Mesodermal cell (in vitro differentiated cells): ENCODE results near the gene CCDC160. TPM values are rescaled to one million over a fixed set of nuclear protein-coding genes. Genes with fewer than 3 reads are reported as not detected.
"Not testable (repeated sequence)": the region's sequence is repeated elsewhere in the genome, so short reads cannot be mapped to it uniquely, and the experiment has no call there.

Source experiments
- H3K27ac ChIP-seq: 2 replicates; pipeline ENCODE4 v1.7.0; 2013; ENCODE audit warnings: mild to moderate bottlenecking, low read depth, low read length, moderate library complexity; ENCODE audit not compliant: severe bottlenecking
- H3K36me3 ChIP-seq: 2 replicates; pipeline ENCODE4 v1.7.1; 2013; ENCODE audit warnings: mild to moderate bottlenecking, low read length, moderate library complexity; ENCODE audit not compliant: control insufficient read depth, insufficient read depth
- H3K4me1 ChIP-seq: one replicate; pipeline ENCODE4 v1.7.1; 2013; ENCODE audit warnings: mild to moderate bottlenecking, low read length; ENCODE audit not compliant: insufficient read depth, control insufficient read depth, poor library complexity, severe bottlenecking
- H3K4me3 ChIP-seq: 2 replicates; pipeline ENCODE4 v1.7.0; 2013; ENCODE audit warnings: low read length, control low read depth, mild to moderate bottlenecking; ENCODE audit not compliant: insufficient read depth, poor library complexity, severe bottlenecking; ENCODE audit errors: extremely low read depth
- H3K9me3 ChIP-seq: 2 replicates; pipeline ENCODE4 v1.7.1; 2013; ENCODE audit warnings: mild to moderate bottlenecking, low read length, moderate library complexity; ENCODE audit not compliant: control insufficient read depth
- WGBS, 2 experiments: methylation state at CpG; one replicate each; pipeline ENCODE4 v1.1.5; 2013; ENCODE audit warnings: missing lambda C conversion rate in 2 of 2; ENCODE audit not compliant: insufficient coverage in 2 of 2; 5-methylcytosine and 5-hydroxymethylcytosine counted together
- polyA plus RNA-seq, 2 experiments: library from polyadenylated mRNA; stranded (reverse); fragments of 50-300 nt; gene quantifications; one replicate each; pipeline ENCODE4 v1.2.3, GENCODE V29; 2013

The CCDC160 gene
- polyA plus RNA-seq (2013, experiment 1 of 2): 9.0 TPM
- 9.2 TPM for polyA plus RNA-seq (2013, experiment 2 of 2)

DNA sequence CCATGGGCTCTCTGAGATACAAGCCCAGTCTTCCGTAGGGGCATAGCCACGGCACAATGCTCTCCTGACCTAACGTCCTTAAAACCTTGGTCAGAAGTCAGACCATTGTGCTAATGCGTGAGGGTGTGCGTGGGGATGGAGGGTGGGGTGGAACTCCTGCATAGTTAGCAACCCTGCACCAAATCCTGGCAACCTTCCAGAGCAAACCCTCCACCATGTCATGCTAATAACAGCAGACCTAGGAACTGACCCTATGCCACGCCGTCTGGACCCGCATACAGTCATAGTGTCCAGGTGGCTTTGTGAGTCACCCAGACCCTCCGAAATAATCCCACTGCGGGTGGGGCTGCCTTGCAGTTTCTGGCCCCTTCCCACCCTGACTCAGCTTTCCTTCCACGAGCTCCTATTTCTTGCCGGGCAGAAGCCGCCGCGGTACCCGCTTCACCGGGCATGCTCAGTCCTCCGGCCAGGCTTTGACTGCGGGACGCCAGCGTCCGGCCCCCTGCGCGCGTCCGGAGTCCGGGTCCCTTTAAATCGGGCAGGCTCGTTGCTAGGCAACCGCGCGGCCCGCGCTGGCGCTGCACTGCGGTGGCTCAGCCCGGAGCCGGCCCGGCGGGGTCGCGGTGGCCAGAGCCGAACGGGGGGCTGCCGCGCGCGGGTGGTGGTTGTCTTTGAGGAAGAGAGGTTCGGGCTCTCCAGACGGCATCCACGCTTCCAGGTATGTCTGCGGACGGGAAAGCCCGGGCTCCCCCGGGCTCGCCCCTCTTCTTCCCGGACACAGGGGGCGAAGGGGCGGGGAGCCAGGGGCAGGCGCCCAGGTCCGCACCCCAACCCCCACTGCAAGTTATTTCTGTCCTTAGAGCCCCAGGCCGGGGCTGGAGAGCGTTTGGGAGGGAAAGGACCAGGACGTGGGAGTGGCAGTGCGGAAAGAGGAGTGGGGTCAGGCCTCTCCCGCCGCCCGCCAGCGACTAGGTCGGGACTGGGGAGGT, at the start of gene CCDC160:
TSS of gene CCDC160 (plus strand) at position 557 of the 989 bp plus-strand sequence. CDS start 7,619 bp downstream, outside the sequence.
- 2 to 35% methylated on average over 8 to 10 of the region's 70 CpGs for WGBS, 2 experiments
- Histone ChIP-seq H3K4me3 (peak within 1 kb of the TSS; percentile 54), H3K36me3 (no peaks in the 10 kb centered on the region), H3K27ac (no peak within 1 kb of the TSS), H3K9me3 (no peaks in the 10 kb centered on the region), H3K4me1 (peaks cover 12% of the 10 kb centered on the region)

DNA sequence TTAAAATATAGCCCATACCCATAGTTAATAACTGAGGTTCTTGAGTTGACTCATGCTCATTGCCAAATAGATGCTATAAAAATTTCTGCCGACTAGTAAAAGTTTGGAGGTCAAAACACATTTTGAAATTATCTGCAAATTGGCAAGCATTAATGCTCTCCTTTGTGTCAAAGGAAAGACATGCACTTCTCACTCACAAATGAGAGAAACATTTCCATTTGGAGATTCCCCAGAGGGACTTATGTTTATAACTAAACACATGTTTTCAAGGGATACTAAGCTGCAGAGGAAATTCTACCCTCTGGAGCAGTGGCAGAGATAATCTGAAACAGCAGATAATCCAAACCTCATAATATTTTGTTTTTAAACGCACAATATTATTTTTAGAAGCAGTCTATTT, 45.7 kb upstream of the CCDC160 start:
- H3K4me1 ChIP-seq: peaks cover 4% of the 10 kb centered on the region
- H3K9me3 ChIP-seq: no peaks in the 10 kb centered on the region
- H3K36me3 ChIP-seq: no peaks in the 10 kb centered on the region
- no peak overlapping the region for H3K4me3 ChIP-seq
- WGBS, 2 experiments: no CpG with 5 or more reads among the region's 2 CpGs
- no peak overlapping the region for H3K27ac ChIP-seq

DNA sequence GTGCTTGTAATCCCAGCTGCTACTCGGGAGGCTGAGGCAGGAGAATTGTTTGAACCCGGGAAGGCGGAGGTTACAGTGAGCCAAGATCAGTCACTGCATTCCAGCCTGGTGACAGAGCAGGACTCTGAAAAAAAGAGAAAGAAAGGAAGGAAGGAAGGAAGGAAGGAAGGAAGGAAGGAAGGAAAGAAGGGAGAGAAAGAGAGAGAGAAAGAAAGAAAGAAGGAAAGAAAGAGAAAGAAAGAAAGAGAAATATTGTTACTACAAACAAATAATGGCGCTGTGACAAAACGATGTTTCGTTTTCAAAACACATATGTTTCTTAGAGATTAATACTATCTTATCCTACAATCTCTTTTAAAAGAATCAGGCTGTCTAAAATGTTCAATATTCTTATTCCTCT, 42.1 kb upstream of the CCDC160 start:
- no peaks in the 10 kb centered on the region for H3K4me1 ChIP-seq
- H3K4me3 ChIP-seq: no peak overlapping the region
- H3K36me3 ChIP-seq: no peaks in the 10 kb centered on the region
- no peaks in the 10 kb centered on the region for H3K9me3 ChIP-seq
- WGBS, 2 experiments: 94 to 96% methylated on average over 3 of the region's 6 CpGs
- no peak overlapping the region for H3K27ac ChIP-seq

DNA sequence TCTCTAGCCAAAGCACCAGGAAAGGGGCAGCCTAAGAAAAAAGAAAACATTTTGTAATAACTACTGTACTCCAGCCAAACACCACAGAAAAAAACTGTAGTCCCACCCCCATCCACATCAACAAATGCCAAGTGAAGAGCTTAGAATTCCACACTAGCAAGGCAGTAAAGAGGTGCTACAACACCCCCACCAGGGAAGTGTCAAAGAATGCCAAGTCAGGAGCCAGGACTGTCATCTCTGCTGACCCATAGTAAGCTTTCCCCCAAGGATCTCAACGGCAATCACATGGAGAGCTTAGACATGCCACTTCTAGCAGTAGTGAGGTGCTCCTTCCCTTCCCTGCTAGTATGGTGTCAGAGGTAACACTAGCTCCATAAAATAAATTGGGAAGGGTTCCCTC, 34.4 kb upstream of the CCDC160 start:
- Histone ChIP-seq H3K4me1 (no peaks in the 10 kb centered on the region), H3K27ac (no peak overlapping the region), H3K4me3 (no peak overlapping the region), H3K36me3 (no peaks in the 10 kb centered on the region), H3K9me3 (no peaks in the 10 kb centered on the region)
- WGBS, 2 experiments: no CpG with 5 or more reads among the region's 1 CpG

DNA sequence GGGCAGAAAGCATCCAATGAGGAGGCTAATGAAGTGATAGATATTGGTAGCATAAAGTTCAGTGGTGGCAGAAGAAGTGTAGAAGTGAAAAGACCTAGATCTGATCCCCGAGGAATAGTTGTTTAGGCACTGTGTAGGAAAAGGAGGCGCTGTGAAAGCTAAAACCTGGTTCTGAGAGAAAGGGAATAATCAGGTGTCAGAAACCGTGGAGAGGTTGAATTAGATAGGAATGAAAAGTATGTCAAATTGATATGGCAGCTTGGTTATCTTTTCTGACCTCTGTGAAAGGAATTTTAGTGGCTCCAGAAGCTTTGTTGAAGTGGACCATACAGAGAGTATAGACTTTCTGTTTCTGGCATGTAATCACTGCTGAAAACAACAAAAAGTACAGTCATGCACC, 30.8 kb upstream of the CCDC160 start:
- H3K27ac ChIP-seq: no peak overlapping the region
- no peaks in the 10 kb centered on the region for H3K9me3 ChIP-seq
- H3K36me3 ChIP-seq: no peaks in the 10 kb centered on the region
- 60 to 73% methylated on average over 2 to 3 of the region's 3 CpGs for WGBS, 2 experiments
- no peaks in the 10 kb centered on the region for H3K4me1 ChIP-seq
- no peak overlapping the region for H3K4me3 ChIP-seq

GRCh38 chrX:134210465-134210864, 26.5 kb upstream of the CCDC160 start:
- Histone ChIP-seq H3K4me1 (no peaks in the 10 kb centered on the region), H3K36me3 (no peaks in the 10 kb centered on the region), H3K27ac (no peak overlapping the region), H3K9me3 (no peaks in the 10 kb centered on the region), H3K4me3 (no peak overlapping the region)

DNA sequence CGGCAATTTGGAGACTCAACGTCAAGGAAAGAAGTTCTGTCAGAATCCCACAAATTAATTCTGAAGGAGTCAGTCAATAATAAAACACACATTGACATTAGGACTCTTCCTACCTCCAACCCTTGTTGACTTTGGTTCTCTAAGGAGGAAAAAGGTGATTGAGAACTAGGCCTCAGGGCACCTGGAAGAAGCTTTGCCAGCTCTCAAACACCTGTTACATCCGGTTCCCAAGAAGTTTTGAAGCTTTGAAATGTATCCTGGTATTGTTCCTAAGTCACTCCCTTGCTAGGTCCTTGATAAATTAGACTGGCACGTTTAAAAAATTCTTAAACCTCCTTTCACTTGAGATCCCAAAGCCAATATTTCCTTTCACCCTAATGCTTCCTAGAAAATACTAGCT, 1.7 kb upstream of the CCDC160 start:
- H3K4me1 ChIP-seq: peaks cover 8% of the 10 kb centered on the region
- no peak overlapping the region for H3K4me3 ChIP-seq
- WGBS, 2 experiments: 86% methylated on average over 2 of the region's 4 CpGs; no CpG with 5 or more reads in 1 of the 2 experiments
- H3K9me3 ChIP-seq: no peaks in the 10 kb centered on the region
- no peak overlapping the region for H3K27ac ChIP-seq
- no peaks in the 10 kb centered on the region for H3K36me3 ChIP-seq

DNA sequence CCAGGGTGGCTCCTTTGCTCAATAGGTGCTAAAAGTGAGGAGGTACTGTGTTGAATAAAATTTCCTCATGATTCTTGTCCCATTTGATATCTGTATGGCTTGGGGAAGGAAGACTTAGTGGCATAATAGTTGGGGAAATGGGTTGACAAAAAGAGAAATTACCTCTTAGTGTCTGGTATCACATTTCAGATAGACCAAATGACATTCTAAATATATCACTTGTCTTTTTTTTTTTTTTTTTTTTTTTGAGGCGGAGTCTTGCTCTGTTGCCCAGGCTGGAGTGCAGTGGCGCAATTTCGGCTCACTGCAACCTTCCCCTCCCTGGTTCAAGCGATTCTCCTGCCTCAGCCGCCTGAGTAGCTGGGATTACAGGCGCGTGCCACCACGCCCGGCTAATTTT, 1.2 kb downstream of the CCDC160 start:
- not testable (repeated sequence) for H3K27ac ChIP-seq, H3K9me3 ChIP-seq, H3K36me3 ChIP-seq, H3K4me3 ChIP-seq
- no CpG with 5 or more reads among the region's 9 CpGs for WGBS, 2 experiments
- H3K4me1 ChIP-seq: peaks cover 12% of the 10 kb centered on the region

GRCh38 chrX:134239016-134239415, 2.0 kb downstream of the CCDC160 start:
- Histone ChIP-seq H3K27ac (no peak overlapping the region), H3K4me1 (peaks cover 12% of the 10 kb centered on the region), H3K9me3 (no peaks in the 10 kb centered on the region), H3K4me3 (no peak overlapping the region), H3K36me3 (no peaks in the 10 kb centered on the region)
- no CpG with 5 or more reads among the region's 1 CpG for WGBS, 2 experiments

GRCh38 chrX:134240209-134240608, 3.2 kb downstream of the CCDC160 start:
- no peaks in the 10 kb centered on the region for H3K36me3 ChIP-seq
- H3K27ac ChIP-seq: no peak overlapping the region
- H3K9me3 ChIP-seq: no peaks in the 10 kb centered on the region
- no peak overlapping the region for H3K4me3 ChIP-seq
- peaks cover 12% of the 10 kb centered on the region for H3K4me1 ChIP-seq
- WGBS, 2 experiments: no CpG with 5 or more reads among the region's 2 CpGs

DNA sequence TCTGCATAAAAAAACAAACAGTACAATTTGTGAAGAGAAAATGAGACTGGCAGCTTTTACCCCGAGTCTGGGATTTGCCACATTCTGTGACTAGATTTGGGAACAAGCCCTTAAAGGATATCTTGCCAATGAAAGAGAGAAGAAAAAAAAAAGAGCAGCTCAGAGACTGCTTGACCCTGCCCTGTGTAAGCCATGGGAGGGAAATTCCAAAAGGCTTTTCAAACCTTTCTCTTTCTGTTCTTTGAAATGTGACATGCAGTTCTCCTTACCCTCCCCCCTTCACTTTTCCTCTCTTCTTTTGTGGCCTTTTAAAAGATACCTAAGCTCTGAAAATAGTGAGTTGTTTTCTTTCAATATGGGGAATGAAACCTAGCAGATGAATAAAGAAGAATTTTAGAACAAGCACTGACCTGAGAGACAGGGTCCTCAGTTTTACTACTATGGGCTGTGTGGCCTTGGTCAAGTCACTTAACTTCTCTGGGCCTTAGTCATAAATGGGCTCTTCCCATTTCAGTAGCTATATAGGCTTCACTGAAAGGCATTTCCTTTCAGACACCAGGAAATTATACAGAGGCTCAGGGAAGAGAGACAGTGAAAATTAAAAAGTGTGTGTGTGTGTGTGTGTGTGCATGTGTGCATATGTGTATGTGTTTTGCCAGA, 5.1 kb downstream of the CCDC160 start:
- H3K4me1 ChIP-seq: peaks cover 12% of the 10 kb centered on the region
- H3K27ac ChIP-seq: no peak overlapping the region
- no peak overlapping the region for H3K4me3 ChIP-seq
- no peaks in the 10 kb centered on the region for H3K9me3 ChIP-seq
- no CpG with 5 or more reads among the region's 1 CpG for WGBS, 2 experiments
- H3K36me3 ChIP-seq: no peaks in the 10 kb centered on the region
